HG03565 (cell line): ENCODE results near the gene ATXN1.
"Not testable (repeated sequence)": the region's sequence is repeated elsewhere in the genome, so short reads cannot be mapped to it uniquely, and the experiment has no call there.

ENCODE experiments used
- ATAC-seq: cut with Tn5 transposase; IDR thresholded peaks from one replicate; pipeline ENCODE4 v1.9.1; 2021; ENCODE audit warnings: mild to moderate bottlenecking, moderate library complexity; ENCODE audit not compliant: unreplicated experiment

ATXN1 gene

GRCh38 chr6:16548121-16548520 lies 213.1 kb downstream of the ATXN1 start:
- ATAC-seq, result no peak

- ATAC-seq, result no peak
Observed at GRCh38 chr6:16547587-16547986, 213.7 kb downstream of the ATXN1 start.

GRCh38 chr6:16546861-16547260 lies 214.4 kb downstream of the ATXN1 start:
- ATAC-seq, result no peak

- no peak for ATAC-seq
Observed at GRCh38 chr6:16545382-16545781, 215.9 kb downstream of the ATXN1 start.

GRCh38 chr6:16544521-16544920 lies 216.7 kb downstream of the ATXN1 start:
- ATAC-seq, result no peak

GRCh38 chr6:16544006-16544405 lies 217.3 kb downstream of the ATXN1 start:
- ATAC-seq, result no peak

GRCh38 chr6:16543521-16543920 lies 217.7 kb downstream of the ATXN1 start:
- no peak for ATAC-seq

GRCh38 chr6:16542070-16542469 lies 219.2 kb downstream of the ATXN1 start:
- no peak for ATAC-seq

- peak; percentile 50 for ATAC-seq
Observed at GRCh38 chr6:16540804-16541752, 220.2 kb downstream of the ATXN1 start.

GRCh38 chr6:16540383-16540782 lies 220.9 kb downstream of the ATXN1 start:
- ATAC-seq, result not testable (repeated sequence)

- ATAC-seq, result no peak
Observed at GRCh38 chr6:16539086-16539931, 222.0 kb downstream of the ATXN1 start.

- no peak for ATAC-seq
Observed at GRCh38 chr6:16535564-16535963, 225.7 kb downstream of the ATXN1 start.

GRCh38 chr6:16533721-16534136 lies 227.5 kb downstream of the ATXN1 start:
- no peak for ATAC-seq

GRCh38 chr6:16533210-16533609 lies 228.1 kb downstream of the ATXN1 start:
- ATAC-seq, result no peak

- no peak for ATAC-seq
Observed at GRCh38 chr6:16527691-16528090, 233.6 kb downstream of the ATXN1 start.

GRCh38 chr6:16524380-16524707 lies 236.9 kb downstream of the ATXN1 start:
- no peak for ATAC-seq

GRCh38 chr6:16523606-16524379 lies 237.5 kb downstream of the ATXN1 start:
- no peak for ATAC-seq

GRCh38 chr6:16522937-16523336 lies 238.3 kb downstream of the ATXN1 start:
- no peak for ATAC-seq

GRCh38 chr6:16521528-16521927 lies 239.7 kb downstream of the ATXN1 start:
- ATAC-seq, result no peak

- ATAC-seq, result no peak
Observed at GRCh38 chr6:16519265-16520242, 241.7 kb downstream of the ATXN1 start.
